ENCODE data around the gene DPEP2. TPM values are rescaled to one million over a fixed set of nuclear protein-coding genes. Genes with fewer than 3 reads are reported as not detected.
"Not testable (repeated sequence)": the region's sequence is repeated elsewhere in the genome, so short reads cannot be mapped to it uniquely, and the experiment has no call there.

Gene DPEP2
- total RNA-seq, 1 donor: under 0.01 TPM

DNA sequence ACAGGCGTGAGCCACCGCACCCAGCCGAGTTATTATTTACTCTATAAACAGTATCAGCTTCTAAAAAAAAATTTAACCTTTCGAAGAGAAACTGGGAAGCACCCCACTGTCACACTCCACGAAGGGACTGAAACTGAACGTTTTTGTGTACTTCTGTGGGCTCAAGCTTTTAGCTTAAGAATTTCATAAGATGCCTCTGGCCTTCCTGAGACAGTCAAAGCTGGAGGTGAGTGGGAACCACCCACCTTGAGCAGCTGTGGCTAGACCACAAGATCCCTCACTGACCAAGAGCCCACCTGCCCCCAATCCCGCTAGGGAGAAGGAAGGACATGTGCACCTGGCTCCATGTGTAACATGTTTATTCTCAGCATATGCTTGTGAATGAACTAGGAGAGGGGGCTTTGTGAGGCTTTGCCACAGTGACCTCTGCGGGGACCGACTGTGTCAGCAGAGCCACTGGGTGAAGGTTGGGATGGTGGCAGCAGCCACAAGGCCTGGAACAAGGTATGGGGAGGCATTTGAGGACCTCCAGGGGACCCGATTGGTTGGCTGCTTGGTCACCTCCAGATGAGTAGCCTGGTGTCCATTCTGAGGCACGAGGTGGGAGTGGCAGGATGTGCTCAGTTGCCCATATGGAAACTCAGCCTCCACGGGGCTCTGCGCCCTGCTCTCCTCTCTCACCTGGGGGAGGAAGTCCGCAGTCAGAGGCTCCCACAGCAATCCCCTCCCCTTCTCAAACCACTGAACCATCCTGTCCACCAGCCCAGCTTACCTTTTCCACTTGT, 23.8 kb downstream of the DPEP2 start:
- no peak for DNase-seq (ENCODE audit: low read depth)
- no peak overlapping the region for H3K4me3 ChIP-seq (ENCODE audit: low read depth, low read length)
- TF ChIP-seq, protein P1, sequence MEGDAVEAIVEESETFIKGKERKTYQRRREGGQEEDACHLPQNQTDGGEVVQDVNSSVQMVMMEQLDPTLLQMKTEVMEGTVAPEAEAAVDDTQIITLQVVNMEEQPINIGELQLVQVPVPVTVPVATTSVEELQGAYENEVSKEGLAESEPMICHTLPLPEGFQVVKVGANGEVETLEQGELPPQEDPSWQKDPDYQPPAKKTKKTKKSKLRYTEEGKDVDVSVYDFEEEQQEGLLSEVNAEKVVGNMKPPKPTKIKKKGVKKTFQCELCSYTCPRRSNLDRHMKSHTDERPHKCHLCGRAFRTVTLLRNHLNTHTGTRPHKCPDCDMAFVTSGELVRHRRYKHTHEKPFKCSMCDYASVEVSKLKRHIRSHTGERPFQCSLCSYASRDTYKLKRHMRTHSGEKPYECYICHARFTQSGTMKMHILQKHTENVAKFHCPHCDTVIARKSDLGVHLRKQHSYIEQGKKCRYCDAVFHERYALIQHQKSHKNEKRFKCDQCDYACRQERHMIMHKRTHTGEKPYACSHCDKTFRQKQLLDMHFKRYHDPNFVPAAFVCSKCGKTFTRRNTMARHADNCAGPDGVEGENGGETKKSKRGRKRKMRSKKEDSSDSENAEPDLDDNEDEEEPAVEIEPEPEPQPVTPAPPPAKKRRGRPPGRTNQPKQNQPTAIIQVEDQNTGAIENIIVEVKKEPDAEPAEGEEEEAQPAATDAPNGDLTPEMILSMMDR (IDR thresholded peaks at IDR 0.05; ENCODE audit: insufficient read depth, low read depth, low read length): no peak

DNA sequence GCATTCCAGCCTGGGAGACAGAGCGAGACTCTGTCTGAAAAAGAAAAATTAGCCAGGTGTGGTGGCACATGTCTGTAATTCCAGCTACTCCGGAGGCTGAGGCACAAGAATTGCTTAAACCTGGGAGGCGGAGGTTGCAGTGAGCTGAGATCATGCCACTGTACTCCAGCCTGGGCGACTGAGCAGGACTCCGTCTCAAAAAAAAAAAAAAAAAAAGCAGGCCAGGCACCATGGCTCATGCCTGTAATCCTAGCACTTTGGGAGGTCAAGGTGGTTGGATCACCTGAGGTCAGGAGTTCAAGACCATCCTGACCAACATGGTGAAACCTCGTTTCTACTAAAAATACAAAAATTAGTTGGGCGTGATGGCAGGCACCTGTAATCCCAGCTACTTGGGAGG, 27.0 kb downstream of the DPEP2 start:
- not testable (repeated sequence) for DNase-seq (ENCODE audit: low read depth); H3K4me3 ChIP-seq (ENCODE audit: low read depth, low read length)

DNA sequence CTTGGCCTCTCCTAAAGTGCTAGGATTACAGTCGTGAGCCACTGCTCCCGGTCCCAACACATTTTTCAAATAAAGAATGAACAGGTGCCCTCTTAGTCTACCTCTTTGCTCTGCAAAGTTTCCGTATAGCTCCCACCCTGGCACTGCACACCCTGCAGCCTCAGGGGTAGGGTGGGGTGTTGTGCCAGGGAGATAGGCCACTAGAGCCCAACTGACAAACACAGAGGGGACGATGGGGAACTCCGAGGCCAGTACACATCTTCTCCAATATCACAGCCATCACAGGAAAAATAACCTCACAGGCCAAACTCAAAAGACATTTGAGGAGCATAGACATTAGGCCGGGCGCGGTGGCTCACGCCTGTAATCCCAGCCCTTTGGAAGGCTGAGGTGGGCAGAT, 28.2 kb downstream of the DPEP2 start:
- DNase-seq (ENCODE audit: low read depth): no peak
- TF ChIP-seq, protein P1 (IDR thresholded peaks at IDR 0.05; ENCODE audit: insufficient read depth, low read depth, low read length): no peak
- H3K4me3 ChIP-seq (ENCODE audit: low read depth, low read length): no peak overlapping the region

DNA sequence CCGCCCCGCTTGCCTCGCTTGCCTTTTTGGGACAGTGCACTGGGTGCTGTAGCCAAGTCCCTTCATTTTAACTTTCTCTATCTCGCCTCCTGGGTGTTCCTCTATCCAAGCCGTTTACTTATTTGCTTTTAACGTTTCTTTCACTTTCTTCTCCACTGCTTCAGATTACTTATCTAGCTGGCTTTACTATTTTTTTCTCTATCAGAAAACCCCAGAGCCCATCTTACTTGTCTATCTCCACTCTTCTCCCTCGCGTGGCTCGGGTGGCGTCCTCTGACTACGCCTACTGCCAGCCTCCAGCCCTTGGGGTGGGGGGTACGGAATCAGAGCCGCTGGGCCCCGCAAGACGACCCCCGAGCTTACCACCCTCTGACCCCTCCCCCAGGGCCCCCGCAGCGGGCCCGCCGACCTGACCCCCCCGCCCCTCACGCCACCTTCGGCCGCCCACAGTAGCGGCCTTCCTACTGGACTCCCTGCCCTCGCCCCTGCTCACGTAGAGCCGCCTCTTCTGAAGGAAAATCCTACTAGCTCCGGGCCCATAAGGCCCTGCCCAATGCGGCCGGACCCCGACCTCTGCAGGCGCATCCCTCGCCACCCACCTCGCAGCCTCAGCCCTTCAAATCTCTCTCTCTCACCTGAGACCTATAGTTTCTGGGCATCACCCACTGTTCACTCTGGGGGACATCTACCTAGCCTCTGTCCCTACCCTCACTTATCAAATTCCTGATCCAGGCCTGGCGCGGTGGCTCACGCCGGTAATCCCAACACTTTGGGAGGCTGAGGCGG, 29.8 kb downstream of the DPEP2 start:
- peak; percentile 35 for DNase-seq (ENCODE audit: low read depth)
- TF ChIP-seq, protein P1 (IDR thresholded peaks at IDR 0.05; ENCODE audit: insufficient read depth, low read depth, low read length): no peak
- H3K4me3 ChIP-seq (ENCODE audit: low read depth, low read length): peak overlapping the region; percentile 96

DNA sequence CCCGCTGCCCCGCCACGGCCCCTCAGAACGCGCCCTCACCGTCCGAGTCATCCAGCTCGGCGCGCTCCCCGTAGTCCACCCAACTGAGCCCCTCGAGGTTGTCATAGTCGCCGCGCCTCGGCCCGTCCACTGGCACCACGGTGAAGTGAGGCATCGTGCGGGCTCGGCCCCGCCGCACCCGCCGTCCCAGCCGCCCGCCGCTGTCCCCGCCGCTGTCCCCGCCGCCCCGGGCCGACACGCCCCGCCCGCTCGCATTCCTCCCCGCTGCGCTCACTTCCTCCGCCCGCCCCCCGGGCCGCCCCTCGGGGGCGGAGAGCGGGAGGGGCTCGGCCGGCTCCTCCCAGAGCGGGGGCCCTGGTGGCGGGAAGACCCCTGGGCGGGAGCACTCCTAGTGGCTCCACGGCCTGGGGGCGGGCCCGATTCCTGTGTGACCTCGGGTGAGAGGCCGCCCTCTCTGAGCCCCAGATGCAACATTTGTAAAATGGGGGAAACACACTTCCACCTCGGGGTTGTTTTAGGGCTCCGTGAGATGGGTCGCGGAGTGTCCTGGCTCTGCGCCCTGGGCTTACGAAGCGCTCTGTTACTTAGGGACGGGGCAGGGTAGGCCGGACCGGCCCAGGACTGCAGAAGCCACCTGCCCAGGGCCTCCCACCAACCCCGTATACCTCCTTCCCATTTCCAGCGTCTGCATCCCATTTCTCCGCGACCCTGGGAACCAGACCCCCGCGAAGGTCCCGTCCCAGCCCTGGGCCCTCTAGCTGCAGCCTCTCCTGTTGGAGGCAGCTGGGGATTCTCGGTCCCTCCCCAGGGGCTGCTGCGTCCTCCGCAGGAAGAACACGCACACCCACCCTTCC, 30.7 kb downstream of the DPEP2 start, which contains the start of gene SLC12A4:
SLC12A4 (minus strand) TSS at position 238 of the 854 bp plus-strand sequence; CDS start at position 154, 84 bp downstream.
- H3K4me3 ChIP-seq (ENCODE audit: low read depth, low read length): peak within 1 kb of the TSS; percentile 96
- TF ChIP-seq, protein P1 (IDR thresholded peaks at IDR 0.05; ENCODE audit: insufficient read depth, low read depth, low read length): no peak
- DNase-seq (ENCODE audit: low read depth): peak; percentile 72

DNA sequence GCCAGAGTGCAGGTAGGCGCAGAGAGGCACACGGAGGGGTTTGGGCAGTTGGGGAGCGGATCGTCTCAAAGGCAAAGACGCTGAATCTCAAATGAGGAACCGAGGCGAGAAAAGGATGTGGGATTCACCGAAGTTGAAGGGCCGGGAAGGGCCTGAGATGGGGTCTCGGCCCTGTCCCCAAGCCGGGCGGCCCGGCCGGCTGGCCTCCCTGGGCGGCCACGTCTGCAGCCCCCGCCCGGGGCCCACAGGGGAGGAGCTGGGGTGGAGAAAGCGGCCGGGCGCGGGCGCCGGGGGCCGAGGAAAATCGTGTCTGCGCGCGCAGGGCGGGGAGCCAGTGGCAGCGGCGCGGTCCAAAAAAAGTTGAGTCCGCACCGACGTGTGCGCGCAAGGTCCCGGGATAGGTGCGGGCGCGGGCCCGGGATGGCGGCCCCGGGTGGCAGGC, 31.3 kb downstream of the DPEP2 start:
- H3K4me3 ChIP-seq (ENCODE audit: low read depth, low read length): peak overlapping the region; percentile 96
- DNase-seq (ENCODE audit: low read depth): peak; percentile 50
- TF ChIP-seq, protein P1 (IDR thresholded peaks at IDR 0.05; ENCODE audit: insufficient read depth, low read depth, low read length): no peak
